SK-N-SH (cell line): ENCODE results near the gene SLC1A3. TPM values are rescaled to one million over a fixed set of nuclear protein-coding genes. Genes with fewer than 3 reads are reported as not detected.

Source experiments
- CTCF ChIA-PET: fragments of 300-600, 350-600 bp; formaldehyde crosslinking; extraction: SDS; loops from one replicate; lab custom pipeline; 2021; lab: Yijun Ruan, JAX
- POLR2A ChIA-PET: fragments of 350-600 bp; sonication (Branson Sonifier 250); formaldehyde crosslinking; extraction: SDS; loops from one replicate; lab custom pipeline; 2020; ENCODE audit warnings: antibody characterized with exemption, inconsistent platforms; lab: Yijun Ruan, JAX
- DNase-seq: peaks from one replicate; pipeline ENCODE4 v3.0.0; 2012
- H2AFZ ChIP-seq: fragments of 200-600 bp; sonication (generic); 2 replicates; pipeline ENCODE4 v1.8.1; 2016; ENCODE audit warnings: antibody characterized with exemption, mild to moderate bottlenecking, low read depth
- H3F3A ChIP-seq: fragments of 200-600 bp; sonication (generic); replicated peaks from 2 replicates; pipeline ENCODE3; 2016; ENCODE audit warnings: antibody characterized with exemption, mild to moderate bottlenecking; ENCODE audit not compliant: insufficient read depth
- H3K27ac ChIP-seq, 2 experiments: fragments of 200-500 bp in 1 of 2; fragments of 200-600 bp in 1 of 2; sonication (Bioruptor generic) in 1 of 2; sonication (generic), shearing (Covaris generic) in 1 of 2; 2 replicates each; pipeline versions ENCODE4 v1.5.1 to v1.6.1; 2014 to 2016; ENCODE audit warnings: low read depth in 2 of 2, inconsistent platforms in 1 of 2, low read length in 1 of 2, mild to moderate bottlenecking in 1 of 2, mixed read lengths in 1 of 2
- H3K27me3 ChIP-seq: fragments of 200-600 bp; sonication (generic), shearing (Covaris generic); 2 replicates; pipeline ENCODE4 v1.6.1; 2016; ENCODE audit warnings: mixed run types; ENCODE audit not compliant: insufficient read depth
- H3K36me3 ChIP-seq, 2 experiments: fragments of 200-500 bp in 1 of 2; fragments of 200-600 bp in 1 of 2; sonication (Bioruptor generic) in 1 of 2; sonication (generic) in 1 of 2; replicated peaks in 1 of 2; 2 replicates each; pipeline versions ENCODE3 to v1.5.1; 2014 to 2016; ENCODE audit warnings: low read length in 1 of 2, mild to moderate bottlenecking in 1 of 2; ENCODE audit not compliant: insufficient read depth in 2 of 2, control insufficient read depth in 1 of 2
- H3K4me1 ChIP-seq, 2 experiments: fragments of 200-500 bp in 1 of 2; fragments of 200-600 bp in 1 of 2; sonication (Bioruptor generic) in 1 of 2; sonication (generic), shearing (Covaris generic) in 1 of 2; 2 replicates each; pipeline versions ENCODE4 v1.5.1 to v1.6.1; 2014 to 2016; ENCODE audit warnings: low read depth in 1 of 2, low read length in 1 of 2, mixed run types in 1 of 2; ENCODE audit not compliant: insufficient read depth in 2 of 2, control insufficient read depth in 1 of 2
- H3K4me2 ChIP-seq: fragments of 200-600 bp; sonication (generic), shearing (Covaris generic); 2 replicates; pipeline ENCODE4 v1.6.1; 2017; ENCODE audit warnings: mixed run types
- H3K4me3 ChIP-seq, 2 experiments: fragments of 200-500 bp in 1 of 2; fragments of 200-600 bp in 1 of 2; sonication (Bioruptor generic) in 1 of 2; sonication (generic), shearing (Covaris generic) in 1 of 2; 2 replicates each; pipeline versions ENCODE4 v1.5.1 to v1.8.1; 2014 to 2016; ENCODE audit warnings: low read depth in 2 of 2, inconsistent platforms in 1 of 2, low read length in 1 of 2, mild to moderate bottlenecking in 1 of 2, mixed read lengths in 1 of 2, moderate library complexity in 1 of 2
- H3K79me2 ChIP-seq: fragments of 200-600 bp; sonication (generic); 2 replicates; pipeline ENCODE4 v1.8.1; 2017; ENCODE audit warnings: mild to moderate bottlenecking; ENCODE audit not compliant: insufficient read depth
- H3K9ac ChIP-seq: fragments of 200-600 bp; sonication (generic); 2 replicates; pipeline ENCODE4 v1.6.1; 2017; ENCODE audit warnings: mixed run types
- H3K9me2 ChIP-seq: fragments of 200-600 bp; sonication (generic); 2 replicates; pipeline ENCODE4 v1.6.1; 2017; ENCODE audit warnings: mixed run types
- H3K9me3 ChIP-seq: fragments of 200-600 bp; sonication (generic); 2 replicates; pipeline ENCODE4 v1.6.1; 2017; ENCODE audit warnings: mixed run types, mild to moderate bottlenecking, moderate library complexity
- H4K20me1 ChIP-seq: fragments of 200-600 bp; sonication (generic); 2 replicates; pipeline ENCODE4 v1.6.1; 2017; ENCODE audit warnings: mild to moderate bottlenecking, mixed run types; ENCODE audit not compliant: insufficient read depth
- ELF1 ChIP-seq: IDR thresholded peaks from 2 replicates; pipeline ENCODE4 v1.4.0; 2012
- FOSL2 ChIP-seq: IDR thresholded peaks from 2 replicates; pipeline ENCODE4 v1.4.0; 2012; ENCODE audit warnings: low read depth, mild to moderate bottlenecking, moderate library complexity, borderline replicate concordance
- FOXM1 ChIP-seq: IDR thresholded peaks from 2 replicates; pipeline ENCODE4 v1.4.0; 2012; ENCODE audit warnings: low read depth, mild to moderate bottlenecking
- GABPA ChIP-seq: IDR thresholded peaks from 2 replicates; pipeline ENCODE4 v1.4.0; 2012; ENCODE audit warnings: low read depth, mild to moderate bottlenecking
- GATA2 ChIP-seq: sonication (generic); formaldehyde crosslinking; IDR thresholded peaks from 2 replicates; pipeline ENCODE4 v1.5.0; 2020; ENCODE audit warnings: mild to moderate bottlenecking, missing genetic modification reagents
- JUND ChIP-seq: IDR thresholded peaks from 2 replicates; pipeline ENCODE4 v1.4.0; 2012
- MEF2A ChIP-seq: IDR thresholded peaks from 2 replicates; pipeline ENCODE4 v1.4.0; 2012; ENCODE audit warnings: low read depth, borderline replicate concordance
- NFIC ChIP-seq: IDR thresholded peaks from 2 replicates; pipeline ENCODE4 v1.4.0; 2012; ENCODE audit warnings: borderline replicate concordance
- NRF1 ChIP-seq: IDR thresholded peaks from 2 replicates; pipeline ENCODE4 v1.6.1; 2012; ENCODE audit warnings: low read depth, mild to moderate bottlenecking, low read length
- POLR2AphosphoS5 ChIP-seq: IDR thresholded peaks from 2 replicates; pipeline ENCODE4 v1.6.1; 2012; ENCODE audit warnings: low read depth, low read length
- RCOR1 ChIP-seq: fragments of 150-350 bp; IDR thresholded peaks from 2 replicates; pipeline ENCODE4 v1.6.1; 2017; ENCODE audit warnings: antibody characterized with exemption, low read length
- RFX5 ChIP-seq: IDR thresholded peaks from 2 replicates; pipeline ENCODE4 v1.6.1; 2012; ENCODE audit warnings: mild to moderate bottlenecking, improper control_type of control experiment, low read length
- SIN3A ChIP-seq: IDR thresholded peaks from 2 replicates; pipeline ENCODE4 v1.6.1; 2012; ENCODE audit warnings: low read depth, mild to moderate bottlenecking, low read length, moderate library complexity, borderline replicate concordance
- SMC3 ChIP-seq: IDR thresholded peaks from 2 replicates; pipeline ENCODE4 v1.6.1; 2012; ENCODE audit warnings: low read depth, low read length, improper control_type of control experiment
- TCF12 ChIP-seq: IDR thresholded peaks from 2 replicates; pipeline ENCODE4 v1.4.0; 2012
- TEAD4 ChIP-seq: IDR thresholded peaks from 2 replicates; pipeline ENCODE4 v1.4.0; 2012; ENCODE audit warnings: mild to moderate bottlenecking, borderline replicate concordance; ENCODE audit not compliant: insufficient read depth
- WGBS: methylation state at CpG from one replicate; pipeline ENCODE4 v1.1.6; 2017; ENCODE audit warnings: low lambda C conversion rate; 5-methylcytosine and 5-hydroxymethylcytosine counted together
- polyA plus RNA-seq, 3 experiments: library from polyadenylated mRNA; depleted of rRNA; stranded (reverse); fragments of >200 nt; gene quantifications; 2 replicates each; pipeline ENCODE4 v1.2.3, GENCODE V29; 2012
- TF ChIP-seq, protein P1 (sequence below): IDR thresholded peaks from 2 replicates; pipeline ENCODE4 v1.4.0; 2012; ENCODE audit warnings: low read depth
- TF ChIP-seq, protein P2 (sequence below): fragments of 200-600 bp; sonication (generic); IDR thresholded peaks from 2 replicates; pipeline ENCODE4 v1.6.1; 2017; ENCODE audit warnings: antibody characterized with exemption, mild to moderate bottlenecking, moderate library complexity
- TF ChIP-seq, protein P3 (sequence below): IDR thresholded peaks from 2 replicates; pipeline ENCODE4 v1.4.0; 2012; ENCODE audit warnings: low read depth, borderline replicate concordance
- TF ChIP-seq, protein P4 (sequence below): IDR thresholded peaks from 2 replicates; pipeline ENCODE4; 2012

SLC1A3 gene
- polyA plus RNA-seq, 1 of the 3 experiments (the other 2 are of a cell fraction): not detected

DNA sequence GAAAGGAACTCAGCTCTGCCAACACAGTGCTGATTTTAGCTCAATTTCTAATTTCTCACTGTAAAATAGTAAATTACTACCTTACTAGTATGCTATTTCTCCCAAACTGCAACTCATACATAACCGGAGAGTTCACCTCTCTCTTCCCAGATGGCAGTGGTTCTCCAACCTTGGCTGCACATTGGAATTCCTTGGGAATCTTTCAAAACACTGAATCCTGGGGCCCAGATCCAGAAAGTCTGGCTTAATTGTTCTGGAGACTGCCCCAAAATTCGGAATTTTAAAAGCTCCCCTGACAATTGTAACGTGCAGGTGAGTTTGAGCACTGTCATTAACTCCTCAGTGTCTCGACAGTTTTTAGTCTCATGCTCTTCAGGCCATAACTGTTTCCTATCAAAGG lies 100.3 kb downstream of the SLC1A3 start:
- H3K4me1 ChIP-seq: no peaks in the 10 kb centered on the region
- H3K4me3 ChIP-seq: no peak overlapping the region
- H2AFZ ChIP-seq: no peak overlapping the region
- WGBS: 4% methylated on average over 4 of the region's 4 CpGs
- no peaks in the 10 kb centered on the region for H3K79me2 ChIP-seq
- POLR2A ChIA-PET: no interaction called here
- H4K20me1 ChIP-seq: no peaks in the 10 kb centered on the region
- H3K4me2 ChIP-seq: no peak overlapping the region
- no peaks in the 10 kb centered on the region for H3K9me2 ChIP-seq
- peaks cover 19% of the 10 kb centered on the region; the same call in 1 of the 2 replicates for H3K27me3 ChIP-seq
- TF ChIP-seq RFX5 (no peak), SIN3A (no peak), RCOR1 (no peak), FOSL2 (no peak), NFIC (no peak)
- TF ChIP-seq, protein P1, sequence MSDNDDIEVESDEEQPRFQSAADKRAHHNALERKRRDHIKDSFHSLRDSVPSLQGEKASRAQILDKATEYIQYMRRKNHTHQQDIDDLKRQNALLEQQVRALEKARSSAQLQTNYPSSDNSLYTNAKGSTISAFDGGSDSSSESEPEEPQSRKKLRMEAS: no peak
- CTCF ChIA-PET: interaction anchor here (0.8 to 3.0 kb wide), 2 partner anchors 11 to 14 kb away, joined by 3 to 16 read pairs; no protein-coding TSS in a partner anchor
- H3K27ac ChIP-seq: no peak overlapping the region
- no peaks in the 10 kb centered on the region for H3K9me3 ChIP-seq
- DNase-seq: no peak
- no peaks in the 10 kb centered on the region for H3F3A ChIP-seq
- H3K9ac ChIP-seq: no peak overlapping the region
- H3K36me3 ChIP-seq: no peaks in the 10 kb centered on the region

DNA sequence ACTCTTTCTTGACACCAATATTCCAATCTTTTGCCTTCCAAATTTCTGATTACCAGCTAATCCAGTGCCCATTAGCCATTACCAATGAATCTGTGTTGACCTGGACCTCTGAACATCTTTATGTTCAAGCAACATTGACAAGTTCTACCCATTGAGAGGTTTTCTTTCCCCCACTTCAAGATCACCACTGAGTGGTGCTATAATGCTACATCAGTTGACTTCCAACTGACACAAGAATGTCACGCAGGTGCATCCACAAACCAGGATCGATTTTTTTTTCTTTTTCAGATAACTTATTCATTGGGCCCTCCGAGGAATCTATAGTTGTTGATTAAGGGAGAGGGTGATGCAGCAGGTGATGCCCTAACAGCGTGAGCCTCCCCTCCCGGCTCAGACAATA lies 102.6 kb downstream of the SLC1A3 start:
- Histone ChIP-seq H3K36me3 (no peaks in the 10 kb centered on the region), H4K20me1 (no peaks in the 10 kb centered on the region), H3K4me3 (no peak overlapping the region), H3K9ac (no peak overlapping the region), H3K9me3 (no peaks in the 10 kb centered on the region), H2AFZ (no peak overlapping the region), H3F3A (no peaks in the 10 kb centered on the region), H3K79me2 (no peaks in the 10 kb centered on the region), H3K4me1 (no peaks in the 10 kb centered on the region), H3K27me3 (peaks cover 25% of the 10 kb centered on the region; the same call in 1 of the 2 replicates), H3K27ac (no peak overlapping the region), H3K9me2 (no peaks in the 10 kb centered on the region), H3K4me2 (no peak overlapping the region)
- ChIA-PET CTCF (no interaction called here), POLR2A (no interaction called here)
- DNase-seq: no peak
- TF ChIP-seq TEAD4: no peak
- TF ChIP-seq, protein P1: no peak
- no peak for TF ChIP-seq GATA2 (CRISPR knock-in tag)
- no peak for TF ChIP-seq GABPA
- no peak for TF ChIP-seq ELF1
- no peak for TF ChIP-seq NRF1
- no peak for TF ChIP-seq POLR2AphosphoS5
- WGBS: 2% methylated on average over 5 of the region's 5 CpGs

DNA sequence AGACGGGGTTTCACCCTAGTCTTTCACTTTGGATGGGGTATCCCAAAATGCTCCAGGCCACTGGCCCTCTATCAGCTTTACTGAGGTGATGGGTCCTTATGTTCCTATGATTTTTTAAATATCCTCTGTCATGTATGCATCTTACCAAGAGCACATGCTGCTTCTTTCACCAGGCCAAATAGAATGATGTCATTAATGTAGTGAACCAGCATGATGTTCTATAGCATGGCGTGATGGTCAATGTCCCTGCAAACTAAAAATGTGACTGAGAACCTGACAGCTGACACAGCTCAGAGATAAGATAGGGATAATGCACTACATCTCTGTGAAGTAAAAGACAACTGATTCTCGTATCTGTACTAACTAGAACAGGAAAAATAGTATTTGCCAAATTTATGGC lies 103.6 kb downstream of the SLC1A3 start:
- Histone ChIP-seq H3K27ac (no peak overlapping the region), H3K27me3 (peaks cover 15% of the 10 kb centered on the region; the same call in 1 of the 2 replicates), H3K79me2 (no peaks in the 10 kb centered on the region), H2AFZ (no peak overlapping the region), H3K9ac (no peak overlapping the region), H3F3A (no peaks in the 10 kb centered on the region), H3K4me3 (no peak overlapping the region), H4K20me1 (no peaks in the 10 kb centered on the region), H3K9me2 (no peaks in the 10 kb centered on the region), H3K36me3 (no peaks in the 10 kb centered on the region), H3K4me1 (no peaks in the 10 kb centered on the region), H3K4me2 (no peak overlapping the region), H3K9me3 (no peaks in the 10 kb centered on the region)
- POLR2A ChIA-PET: no interaction called here
- no peak for DNase-seq
- 6% methylated on average over 3 of the region's 3 CpGs for WGBS
- CTCF ChIA-PET: interaction anchor here (1.2 to 1.3 kb wide), 2 partner anchors 19 to 20 kb away, joined by 3 to 4 read pairs; no protein-coding TSS in a partner anchor
- no peak for TF ChIP-seq MEF2A
- TF ChIP-seq, protein P2, sequence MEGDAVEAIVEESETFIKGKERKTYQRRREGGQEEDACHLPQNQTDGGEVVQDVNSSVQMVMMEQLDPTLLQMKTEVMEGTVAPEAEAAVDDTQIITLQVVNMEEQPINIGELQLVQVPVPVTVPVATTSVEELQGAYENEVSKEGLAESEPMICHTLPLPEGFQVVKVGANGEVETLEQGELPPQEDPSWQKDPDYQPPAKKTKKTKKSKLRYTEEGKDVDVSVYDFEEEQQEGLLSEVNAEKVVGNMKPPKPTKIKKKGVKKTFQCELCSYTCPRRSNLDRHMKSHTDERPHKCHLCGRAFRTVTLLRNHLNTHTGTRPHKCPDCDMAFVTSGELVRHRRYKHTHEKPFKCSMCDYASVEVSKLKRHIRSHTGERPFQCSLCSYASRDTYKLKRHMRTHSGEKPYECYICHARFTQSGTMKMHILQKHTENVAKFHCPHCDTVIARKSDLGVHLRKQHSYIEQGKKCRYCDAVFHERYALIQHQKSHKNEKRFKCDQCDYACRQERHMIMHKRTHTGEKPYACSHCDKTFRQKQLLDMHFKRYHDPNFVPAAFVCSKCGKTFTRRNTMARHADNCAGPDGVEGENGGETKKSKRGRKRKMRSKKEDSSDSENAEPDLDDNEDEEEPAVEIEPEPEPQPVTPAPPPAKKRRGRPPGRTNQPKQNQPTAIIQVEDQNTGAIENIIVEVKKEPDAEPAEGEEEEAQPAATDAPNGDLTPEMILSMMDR: no peak
- TF ChIP-seq SMC3: no peak
- TF ChIP-seq FOSL2: no peak
- no peak for TF ChIP-seq TCF12
- no peak for TF ChIP-seq TEAD4
- TF ChIP-seq NFIC: no peak
- TF ChIP-seq, protein P3, sequence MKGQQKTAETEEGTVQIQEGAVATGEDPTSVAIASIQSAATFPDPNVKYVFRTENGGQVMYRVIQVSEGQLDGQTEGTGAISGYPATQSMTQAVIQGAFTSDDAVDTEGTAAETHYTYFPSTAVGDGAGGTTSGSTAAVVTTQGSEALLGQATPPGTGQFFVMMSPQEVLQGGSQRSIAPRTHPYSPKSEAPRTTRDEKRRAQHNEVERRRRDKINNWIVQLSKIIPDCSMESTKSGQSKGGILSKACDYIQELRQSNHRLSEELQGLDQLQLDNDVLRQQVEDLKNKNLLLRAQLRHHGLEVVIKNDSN: no peak
- TF ChIP-seq, protein P1: no peak
- TF ChIP-seq RCOR1: no peak
- TF ChIP-seq, protein P4, sequence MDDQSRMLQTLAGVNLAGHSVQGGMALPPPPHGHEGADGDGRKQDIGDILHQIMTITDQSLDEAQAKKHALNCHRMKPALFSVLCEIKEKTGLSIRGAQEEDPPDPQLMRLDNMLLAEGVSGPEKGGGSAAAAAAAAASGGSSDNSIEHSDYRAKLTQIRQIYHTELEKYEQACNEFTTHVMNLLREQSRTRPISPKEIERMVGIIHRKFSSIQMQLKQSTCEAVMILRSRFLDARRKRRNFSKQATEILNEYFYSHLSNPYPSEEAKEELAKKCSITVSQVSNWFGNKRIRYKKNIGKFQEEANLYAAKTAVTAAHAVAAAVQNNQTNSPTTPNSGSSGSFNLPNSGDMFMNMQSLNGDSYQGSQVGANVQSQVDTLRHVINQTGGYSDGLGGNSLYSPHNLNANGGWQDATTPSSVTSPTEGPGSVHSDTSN: no peak
- TF ChIP-seq FOXM1: no peak
- no peak for TF ChIP-seq JUND
